Lung (tissue), 12 donors: ENCODE measurements around the gene LARP1. TPM values are rescaled to one million over a fixed set of nuclear protein-coding genes. Genes with fewer than 3 reads are reported as not detected.
A peak's percentile ranks its signal among the peaks of the same experiment; 100 is the strongest.
"Not testable (repeated sequence)": the region's sequence is repeated elsewhere in the genome, so short reads cannot be mapped to it uniquely, and the experiment has no call there.

Source experiments
- ATAC-seq: fragments of 200-7000 bp; cut with Tn5 transposase; one replicate; pipeline ENCODE4 v1.9.1; 2020; ENCODE audit warnings: moderate number of reproducible peaks; ENCODE audit not compliant: insufficient read depth, low FRiP score
- DNase-seq, 3 donors: peaks; one replicate each; pipeline ENCODE4 v3.0.0-alpha.2; 2013 to 2017
- H3K27ac ChIP-seq, 2 donors: one replicate each; pipeline ENCODE4 v1.5.1; 2013; ENCODE audit warnings: mild to moderate bottlenecking in 2 of 2, moderate library complexity in 2 of 2, control low read depth in 1 of 2, inconsistent platforms in 1 of 2, low read depth in 1 of 2, low read length in 1 of 2
- H3K27me3 ChIP-seq, 3 donors: one replicate each; pipeline ENCODE4 v1.5.1; 2013; ENCODE audit warnings: low read length in 2 of 3; ENCODE audit not compliant: control insufficient read depth in 3 of 3, insufficient read depth in 3 of 3
- H3K36me3 ChIP-seq, 4 donors: one replicate each; pipeline ENCODE4 v1.5.1; 2013; ENCODE audit warnings: low read length in 4 of 4, mild to moderate bottlenecking in 1 of 4, moderate library complexity in 1 of 4; ENCODE audit not compliant: control insufficient read depth in 4 of 4, insufficient read depth in 4 of 4
- H3K4me1 ChIP-seq, 5 donors: one replicate each; pipeline ENCODE4 v1.5.1; 2013; ENCODE audit warnings: low read length in 5 of 5, mild to moderate bottlenecking in 2 of 5, moderate library complexity in 1 of 5; ENCODE audit not compliant: control insufficient read depth in 5 of 5, insufficient read depth in 5 of 5
- H3K4me3 ChIP-seq: one replicate; pipeline ENCODE4 v1.5.1; 2013; ENCODE audit warnings: mild to moderate bottlenecking, control low read depth, moderate library complexity
- H3K9ac ChIP-seq, 2 donors: one replicate each; pipeline ENCODE4 v1.5.1; 2013; ENCODE audit warnings: low read length in 2 of 2, control low read depth in 1 of 2; ENCODE audit not compliant: insufficient read depth in 1 of 2
- H3K9me3 ChIP-seq, 4 donors: one replicate each; pipeline ENCODE4 v1.5.1; 2013; ENCODE audit warnings: low read length in 3 of 4, mild to moderate bottlenecking in 1 of 4, moderate library complexity in 1 of 4; ENCODE audit not compliant: control insufficient read depth in 4 of 4, insufficient read depth in 3 of 4
- CTCF ChIP-seq: IDR thresholded peaks from 2 replicates; pipeline ENCODE4 v1.5.1; 2012; ENCODE audit warnings: mild to moderate bottlenecking; ENCODE audit errors: control extremely low read depth, extremely low read depth
- WGBS, 2 donors: extraction: QIAGEN DNeasy Blood & Tissue Kit; methylation state at CpG; one replicate each; pipeline ENCODE4 v1.1.7; 2013; 5-methylcytosine and 5-hydroxymethylcytosine counted together
- polyA plus RNA-seq, 2 donors: library from polyadenylated mRNA; stranded (reverse); fragments of 200-250 nt; gene quantifications; one replicate each; pipeline ENCODE4 v1.2.1, GENCODE V29; 2013
- total RNA-seq, 2 donors: library from RNA; depleted of rRNA in 1 of 2; stranded (reverse); fragments of >200 nt in 1 of 2; gene quantifications; one replicate each; pipeline ENCODE4 v1.2.1, GENCODE V29; 2014 to 2021
- donor health status: control.
- donor health status: control.
- donor health status: Bipolar disorder and iron deficiency.
- donor health status: healthy.
- donor health status: DM: yes; HTN: yes; CAD: no.

LARP1 gene
- total and polyA plus RNA-seq, 4 donors: 30.5 to 199 (median 61.7) TPM

- H3K27me3 ChIP-seq: no peaks in the 10 kb centered on the region
- H3K9ac ChIP-seq: no peak overlapping the region
- H3K36me3 ChIP-seq: peaks cover 7 to 61% (median 28%) of the 10 kb centered on the region in 4 donors
- peak overlapping the region in 1 of 2 donors; percentile 12 for H3K27ac ChIP-seq
- ATAC-seq (no peak), DNase-seq (no peak)
- H3K9me3 ChIP-seq: peaks cover 0 to 2% (median 0%) of the 10 kb centered on the region in 4 donors
- H3K4me3 ChIP-seq: no peak overlapping the region
- H3K4me1 ChIP-seq: peaks cover 0 to 4% (median 0%) of the 10 kb centered on the region in 5 donors
- no peak for TF ChIP-seq CTCF
- WGBS, 2 donors: 75 to 78% methylated on average over 2 of the region's 2 CpGs
These were observed 63.4 kb downstream of the LARP1 start for GRCh38 chr5:154818471-154819116.

GRCh38 chr5:154819546-154819945 is 64.4 kb downstream of the LARP1 start:
- 77 to 88% methylated on average over 7 of the region's 7 CpGs for WGBS, 2 donors
- peaks cover 0 to 2% (median 0%) of the 10 kb centered on the region in 4 donors for H3K9me3 ChIP-seq
- ATAC-seq (no peak), DNase-seq (no peak)
- no peak for TF ChIP-seq CTCF
- H3K4me3 ChIP-seq: no peak overlapping the region
- no peak overlapping the region for H3K27ac ChIP-seq
- no peaks in the 10 kb centered on the region for H3K27me3 ChIP-seq
- peaks cover 0 to 2% (median 0%) of the 10 kb centered on the region in 5 donors for H3K4me1 ChIP-seq
- no peak overlapping the region for H3K9ac ChIP-seq
- peaks cover 1 to 59% (median 31%) of the 10 kb centered on the region in 4 donors for H3K36me3 ChIP-seq

GRCh38 chr5:154820383-154820782 is 65.2 kb downstream of the LARP1 start:
- no peaks in the 10 kb centered on the region for H3K27me3 ChIP-seq
- H3K4me1 ChIP-seq: peaks cover 0 to 2% (median 0%) of the 10 kb centered on the region in 5 donors
- no peak for DNase-seq
- H3K9ac ChIP-seq: no peak overlapping the region
- no peak overlapping the region for H3K27ac ChIP-seq
- ATAC-seq: no peak
- TF ChIP-seq CTCF: no peak
- 96 to 99% methylated on average over 5 of the region's 5 CpGs for WGBS, 2 donors
- H3K4me3 ChIP-seq: no peak overlapping the region
- peaks cover 0 to 54% (median 25%) of the 10 kb centered on the region in 4 donors for H3K36me3 ChIP-seq
- H3K9me3 ChIP-seq: peaks cover 0 to 2% (median 0%) of the 10 kb centered on the region in 4 donors

GRCh38 chr5:154822896-154823295 is 67.7 kb downstream of the LARP1 start:
- not testable (repeated sequence) for H3K4me3 ChIP-seq, DNase-seq, ATAC-seq, H3K4me1 ChIP-seq, H3K27me3 ChIP-seq, H3K27ac ChIP-seq, H3K9ac ChIP-seq, H3K9me3 ChIP-seq
- WGBS, 2 donors: 94 to 96% methylated on average over 5 of the region's 5 CpGs
- peaks cover 0 to 36% (median 21%) of the 10 kb centered on the region in 4 donors for H3K36me3 ChIP-seq
